Right cardiac atrium (tissue), 5 donors: ENCODE results near the gene FCRL1. TPM values are rescaled to one million over a fixed set of nuclear protein-coding genes. Genes with fewer than 3 reads are reported as not detected.

Experiments
- ATAC-seq, 2 donors: fragments of 200-7000 bp; cut with Tn5 transposase; one replicate each; pipeline versions ENCODE4 v1.8.0 to v1.9.1; 2020; ENCODE audit warnings: moderate library complexity in 2 of 2, mild to moderate bottlenecking in 1 of 2
- DNase-seq, 3 donors: peaks; one replicate each; pipeline ENCODE4 v3.0.0-alpha.2; 2020
- H3K27ac ChIP-seq: one replicate; pipeline ENCODE4 v1.5.1; 2013; ENCODE audit warnings: mild to moderate bottlenecking, low read length, control low read depth, moderate library complexity
- H3K27me3 ChIP-seq: one replicate; pipeline ENCODE4 v1.6.1; 2013; ENCODE audit not compliant: control insufficient read depth, insufficient read depth
- H3K4me1 ChIP-seq: one replicate; pipeline ENCODE4 v1.6.1; 2013; ENCODE audit warnings: low read length; ENCODE audit not compliant: control insufficient read depth, insufficient read depth
- H3K4me3 ChIP-seq: one replicate; pipeline ENCODE4 v1.5.1; 2013; ENCODE audit warnings: low read length, control low read depth
- H3K9me3 ChIP-seq: one replicate; pipeline ENCODE4 v1.6.1; 2013; ENCODE audit warnings: low read length; ENCODE audit not compliant: control insufficient read depth
- WGBS: extraction: QIAGEN DNeasy Blood & Tissue Kit; methylation state at CpG from one replicate; pipeline ENCODE4 v1.1.7; 2013; 5-methylcytosine and 5-hydroxymethylcytosine counted together
- intact Hi-C, 4 donors: fragments of 100-400 bp; cut with DNase I; formaldehyde crosslinking; loops; one replicate each; pipeline versions ENCODE4 v1.11.0 to v1.14.0; 2022 to 2023
- polyA plus RNA-seq: library from polyadenylated mRNA; stranded (reverse); fragments of 200-250 nt; gene quantifications from one replicate; pipeline ENCODE4 v1.2.3, GENCODE V29; 2013
- total RNA-seq, 4 donors: library from RNA; stranded (reverse); fragmentation: NEBNext Ultra II Directional; extraction: Animal tissue kit (Norgen Biotek cat#: 25700); gene quantifications; one replicate each; pipeline ENCODE4 v1.2.1, GENCODE V29; 2021
- donor health status: healthy with polysubstance abuse.
- donor health status: DM: no; HTN: yes; CAD: no.
- donor health status: DM: no; HTN: no; CAD: no.
- donor health status: DM: no; HTN: yes; CAD: no; lungs with severe emphysema.
- donor health status: DM: yes; HTN: yes; CAD: no.

FCRL1 gene
- total and polyA plus RNA-seq, 5 donors, result not detected

DNA sequence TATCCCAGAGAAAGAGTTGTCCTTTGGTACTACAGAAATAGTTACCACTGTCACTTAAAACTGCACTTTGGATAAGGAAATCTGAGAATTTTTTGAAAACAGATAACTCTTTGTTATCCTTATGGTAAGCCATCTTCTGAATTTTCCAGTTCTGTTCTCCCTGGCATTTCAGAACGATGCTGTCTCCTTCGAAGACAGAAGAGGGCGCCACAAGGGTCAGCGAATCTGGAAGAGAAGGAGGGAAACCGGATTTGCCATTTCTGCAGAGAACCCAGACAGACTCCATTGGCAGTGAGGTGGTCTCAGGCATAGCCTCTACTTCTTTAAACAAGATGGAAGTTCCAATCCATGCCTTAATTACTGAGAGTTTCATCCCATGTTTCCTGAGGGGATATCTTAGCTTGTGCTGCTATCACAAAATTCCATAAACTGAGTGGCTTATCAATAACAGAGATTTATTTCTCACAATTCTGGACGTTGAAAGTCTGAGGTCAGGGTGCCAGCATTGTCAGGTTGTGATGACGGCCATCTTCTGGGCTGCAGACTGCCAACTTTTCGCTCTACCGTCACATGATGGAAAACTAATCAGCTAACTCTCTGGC lies 49.4 kb downstream of the FCRL1 start:
- no peaks in the 10 kb centered on the region for H3K4me1 ChIP-seq
- 44% methylated on average over 9 of the region's 9 CpGs for WGBS
- no peak overlapping the region for H3K4me3 ChIP-seq
- ATAC-seq, result no peak
- intact Hi-C loops, result no loop called here
- no peak for DNase-seq
- H3K27ac ChIP-seq, result no peak overlapping the region
- no peaks in the 10 kb centered on the region for H3K27me3 ChIP-seq
- no peaks in the 10 kb centered on the region for H3K9me3 ChIP-seq

DNA sequence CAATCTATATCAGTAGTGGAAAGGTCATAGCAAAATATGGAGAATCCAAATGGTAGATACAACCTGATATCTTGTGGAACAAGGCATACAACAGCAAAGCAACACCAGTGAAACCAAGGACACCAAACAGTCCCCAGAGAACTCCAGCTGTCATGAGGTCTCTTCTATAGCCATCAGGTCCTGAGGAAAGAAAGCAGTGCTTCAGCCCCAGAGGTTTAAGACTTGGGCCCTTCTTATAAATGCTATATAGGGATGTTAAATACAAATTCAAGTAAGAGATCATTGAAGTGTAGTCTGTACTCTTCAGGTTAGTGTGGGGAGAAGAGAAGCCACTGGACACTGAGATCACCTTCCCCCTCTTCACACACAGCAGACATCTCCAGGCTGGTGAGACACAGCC lies 53.1 kb downstream of the FCRL1 start:
- Histone ChIP-seq H3K27ac (no peak overlapping the region), H3K4me1 (no peaks in the 10 kb centered on the region), H3K4me3 (no peak overlapping the region), H3K9me3 (no peaks in the 10 kb centered on the region), H3K27me3 (no peaks in the 10 kb centered on the region)
- DNase-seq (no peak), ATAC-seq (no peak)
- intact Hi-C loops, result no loop called here

DNA sequence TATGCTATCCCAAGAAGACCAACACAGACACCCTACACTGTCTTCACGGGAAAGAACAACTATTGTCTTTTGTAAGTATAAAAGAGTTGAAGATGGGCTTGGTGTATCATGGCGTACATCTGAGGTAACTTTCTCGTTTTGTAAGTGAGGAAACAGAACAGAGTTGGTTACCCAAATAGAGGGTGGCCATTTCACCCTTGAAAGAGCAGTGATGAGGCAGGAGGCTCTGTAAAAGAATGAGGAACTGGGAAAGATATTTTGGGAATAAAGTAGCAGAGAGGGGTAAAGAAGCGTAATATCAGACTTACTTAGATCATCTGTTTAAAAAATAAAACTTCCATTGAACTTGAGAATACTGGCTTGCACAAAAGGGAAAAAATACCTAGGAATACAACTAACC lies 61.9 kb downstream of the FCRL1 start:
- Histone ChIP-seq H3K27me3 (no peaks in the 10 kb centered on the region), H3K9me3 (peaks cover 2% of the 10 kb centered on the region), H3K4me3 (no peak overlapping the region), H3K27ac (no peak overlapping the region), H3K4me1 (no peaks in the 10 kb centered on the region)
- ATAC-seq, result no peak
- intact Hi-C loops, result no loop called here
- WGBS, result 85% methylated on average over 4 of the region's 4 CpGs
- no peak for DNase-seq

DNA sequence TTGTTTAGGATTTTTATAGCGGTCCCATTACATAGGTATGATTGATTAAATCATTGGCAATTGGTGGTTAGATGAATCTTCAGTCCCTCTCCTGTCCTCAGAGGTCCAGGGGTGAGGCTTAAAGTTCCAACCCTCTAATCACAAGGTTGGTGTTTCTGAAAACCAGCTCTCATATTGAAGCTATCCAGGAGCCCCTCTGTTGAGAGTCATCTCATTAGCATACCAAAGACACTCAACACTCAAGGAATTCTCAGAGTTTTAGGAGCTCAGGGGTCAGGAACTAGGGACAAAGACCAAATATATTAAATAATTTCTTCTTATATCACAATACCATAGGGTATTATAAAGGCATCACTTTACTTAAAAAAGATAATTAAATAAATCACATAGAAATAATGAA lies 66.3 kb downstream of the FCRL1 start:
- ATAC-seq (no peak), DNase-seq (no peak)
- H3K27me3 ChIP-seq, result no peaks in the 10 kb centered on the region
- no peak overlapping the region for H3K27ac ChIP-seq
- WGBS, result 70% methylated on average over 1 of the region's 1 CpG
- H3K9me3 ChIP-seq, result no peaks in the 10 kb centered on the region
- H3K4me1 ChIP-seq, result no peaks in the 10 kb centered on the region
- no peak overlapping the region for H3K4me3 ChIP-seq
- intact Hi-C loops, result no loop called here

DNA sequence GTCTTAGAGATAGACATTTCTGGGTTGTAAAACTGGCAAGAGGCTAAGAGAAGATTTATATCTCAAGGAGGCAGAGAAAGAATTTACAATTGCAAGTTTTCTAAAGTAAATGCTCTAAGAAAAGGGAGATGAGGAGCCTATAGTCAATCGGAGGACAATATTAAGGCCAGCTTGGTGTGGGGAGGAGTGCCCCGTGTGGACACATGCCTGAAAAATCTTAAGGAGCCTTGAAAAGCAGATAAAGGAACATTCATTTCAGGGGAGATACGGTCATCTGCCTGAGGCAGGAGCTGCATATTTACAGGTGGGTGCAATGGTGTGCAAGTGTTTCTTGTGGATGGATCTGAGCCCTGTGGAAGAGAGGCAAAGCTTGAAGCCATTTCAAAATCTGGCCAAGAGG lies 68.6 kb downstream of the FCRL1 start:
- no peaks in the 10 kb centered on the region for H3K27me3 ChIP-seq
- intact Hi-C loops, result no loop called here
- 51% methylated on average over 3 of the region's 3 CpGs for WGBS
- H3K4me1 ChIP-seq, result no peaks in the 10 kb centered on the region
- no peaks in the 10 kb centered on the region for H3K9me3 ChIP-seq
- H3K27ac ChIP-seq, result no peak overlapping the region
- ATAC-seq, result no peak
- DNase-seq, result no peak
- no peak overlapping the region for H3K4me3 ChIP-seq

DNA sequence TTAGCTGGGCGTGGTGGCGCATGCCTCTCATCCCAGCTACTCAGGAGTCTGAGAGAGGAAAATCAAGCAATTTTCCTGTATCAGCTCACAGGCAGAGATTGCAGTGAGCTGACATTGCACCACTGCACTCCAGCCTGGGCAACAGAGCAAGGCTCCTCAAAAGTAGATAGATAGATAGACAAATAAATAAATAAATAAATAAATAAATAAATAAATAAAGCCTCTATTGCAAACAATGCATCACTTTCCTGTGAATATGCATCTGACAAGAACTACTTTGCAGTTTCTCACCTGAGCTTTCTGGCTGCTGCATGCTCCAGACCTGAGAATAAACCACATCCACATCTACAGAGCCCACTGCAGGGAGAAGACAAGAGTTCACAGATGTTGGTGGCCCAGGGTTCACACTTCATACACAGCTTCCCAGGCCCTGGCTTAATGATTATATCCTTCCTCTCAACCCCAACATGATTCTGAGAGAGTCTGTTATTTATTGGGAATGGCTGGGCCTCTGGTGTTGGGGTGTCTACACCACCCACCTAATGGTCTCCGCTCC lies 71.6 kb downstream of the FCRL1 start:
- Histone ChIP-seq H3K27me3 (no peaks in the 10 kb centered on the region), H3K27ac (no peak overlapping the region), H3K4me1 (no peaks in the 10 kb centered on the region), H3K9me3 (no peaks in the 10 kb centered on the region), H3K4me3 (no peak overlapping the region)
- ATAC-seq, result no peak
- 90% methylated on average over 3 of the region's 3 CpGs for WGBS
- intact Hi-C loops, result no loop called here
- DNase-seq, result no peak

Other genes starting within 250 kb of the FCRL1 start
- not detected for gene FCRL4, start 222.0 kb downstream of the FCRL1 start, total RNA-seq
- gene FCRL4, start 222.0 kb downstream of the FCRL1 start, polyA plus RNA-seq, result not detected
- under 1 TPM in 1 of 4 donors, not detected in 3; 0.08 TPM for gene FCRL3, start 119.4 kb downstream of the FCRL1 start, total RNA-seq
- gene FCRL3, start 119.4 kb downstream of the FCRL1 start, polyA plus RNA-seq, result not detected
- not detected for gene FCRL2, start 43.0 kb downstream of the FCRL1 start, total RNA-seq
- gene FCRL2, start 43.0 kb downstream of the FCRL1 start, polyA plus RNA-seq, result not detected
- under 1 TPM in 2 of 4 donors, not detected in 2; 0.24 to 0.42 TPM for gene CD5L, start 21.7 kb upstream of the FCRL1 start, total RNA-seq
- 0.29 TPM for gene CD5L, start 21.7 kb upstream of the FCRL1 start, polyA plus RNA-seq
- 10 to 100 TPM; 11.7 to 19.0 (median 15.6) TPM for gene KIRREL1, start 173.5 kb upstream of the FCRL1 start, total RNA-seq
- 6.0 TPM for gene KIRREL1, start 173.5 kb upstream of the FCRL1 start, polyA plus RNA-seq